ENCODE results near the gene AQP6.

- TF ChIP-seq POLR2A (IDR thresholded peaks at IDR 0.05), result no peak
- TF ChIP-seq CTCF (IDR thresholded peaks at IDR 0.05), result no peak
Measured at GRCh38 chr12:50005175-50005574, 32.4 kb downstream of the AQP6 start.
